Measurements from ENCODE around the gene WDTC1.

The WDTC1 gene

DNA sequence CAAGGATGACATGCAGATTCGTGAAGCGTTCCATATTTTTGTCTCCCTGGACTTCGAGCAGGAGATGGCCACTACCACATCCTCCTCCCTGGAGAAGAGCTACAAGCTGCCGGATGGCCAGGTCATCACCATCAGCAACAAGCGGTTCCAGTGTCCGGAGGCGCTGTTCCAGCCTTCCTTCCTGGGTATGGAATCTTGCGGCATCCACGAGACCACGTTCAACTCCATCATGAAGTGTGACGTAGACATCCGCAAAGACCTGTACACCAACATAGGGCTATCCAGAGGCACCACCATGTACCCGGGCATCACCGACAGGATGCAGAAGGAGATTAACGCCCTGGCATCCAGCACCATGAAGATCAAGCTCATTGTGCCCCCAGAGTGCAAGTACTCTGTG, 90.9 kb downstream of the WDTC1 start:
- no peak for TF ChIP-seq POLR2A (IDR thresholded peaks at IDR 0.05; ENCODE audit: low read length)
- TF ChIP-seq GATA1 (IDR thresholded peaks at IDR 0.05; ENCODE audit: low read depth, low read length) = no peak
- DNase-seq = no peak

DNA sequence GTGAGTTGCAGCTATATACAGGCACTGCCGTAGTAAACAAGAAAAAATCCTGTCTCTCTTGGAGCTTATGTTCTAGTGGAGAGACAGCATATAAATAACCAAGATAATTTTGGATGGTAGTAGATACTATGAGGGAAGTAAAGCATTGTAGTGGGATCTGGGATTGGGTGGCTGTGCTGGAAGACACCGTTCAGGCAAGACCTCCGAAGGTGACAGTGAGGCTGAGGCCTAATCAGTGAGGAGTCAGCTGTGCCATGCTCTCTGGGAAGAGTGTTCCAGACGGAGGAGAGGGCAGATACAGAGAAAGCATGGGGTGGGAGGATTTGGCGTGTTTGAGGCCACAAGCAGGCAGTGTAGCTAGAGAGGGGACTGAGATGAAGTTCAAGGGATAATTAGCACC, 93.5 kb downstream of the WDTC1 start:
- no peak for DNase-seq
- TF ChIP-seq POLR2A (IDR thresholded peaks at IDR 0.05; ENCODE audit: low read length) = no peak
- no peak for TF ChIP-seq GATA1 (IDR thresholded peaks at IDR 0.05; ENCODE audit: low read depth, low read length)

DNA sequence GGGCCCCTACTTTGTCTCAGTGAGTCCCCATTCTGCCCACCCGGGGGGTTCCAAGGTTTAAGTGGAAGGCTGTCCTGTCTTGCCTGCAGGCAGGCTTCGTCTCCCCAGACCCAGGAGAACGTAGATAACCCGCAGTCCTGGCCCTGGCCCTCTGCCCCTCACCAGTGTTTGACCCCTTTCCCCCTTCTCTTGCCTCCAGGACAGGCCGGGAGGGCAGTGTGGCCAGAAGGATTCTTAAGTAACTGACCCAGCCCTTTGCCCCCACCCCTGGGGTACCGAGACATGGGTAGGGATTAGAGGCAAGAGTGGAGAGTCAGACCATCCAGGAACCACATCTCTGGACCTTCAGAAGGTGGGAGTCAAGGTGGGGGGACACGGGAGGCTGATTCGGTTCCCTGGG, 96.4 kb downstream of the WDTC1 start:
- TF ChIP-seq GATA1 (IDR thresholded peaks at IDR 0.05; ENCODE audit: low read depth, low read length) (no peak), POLR2A (IDR thresholded peaks at IDR 0.05; ENCODE audit: low read length) (no peak)
- DNase-seq = no peak

DNA sequence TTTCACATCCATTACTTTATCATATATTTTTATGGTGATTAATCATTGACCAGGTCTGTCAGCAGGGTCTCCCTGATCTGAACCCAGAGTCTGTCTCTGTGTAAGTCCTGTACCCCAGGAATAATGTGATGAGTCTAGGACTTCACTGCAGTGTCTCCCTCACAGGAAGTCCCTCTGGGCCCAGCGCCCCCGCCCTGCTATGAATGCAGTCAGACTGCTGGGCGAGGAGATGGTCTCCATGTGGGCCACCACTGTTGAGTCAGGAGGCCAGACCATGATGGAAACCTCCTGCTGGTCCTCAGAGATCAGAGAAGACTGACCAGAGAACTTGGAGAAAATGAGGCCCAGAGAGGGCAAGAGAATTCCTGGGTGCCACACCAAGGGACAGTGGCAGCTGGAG, 97.0 kb downstream of the WDTC1 start:
- no peak for DNase-seq
- no peak for TF ChIP-seq GATA1 (IDR thresholded peaks at IDR 0.05; ENCODE audit: low read depth, low read length)
- TF ChIP-seq POLR2A (IDR thresholded peaks at IDR 0.05; ENCODE audit: low read length) = no peak

DNA sequence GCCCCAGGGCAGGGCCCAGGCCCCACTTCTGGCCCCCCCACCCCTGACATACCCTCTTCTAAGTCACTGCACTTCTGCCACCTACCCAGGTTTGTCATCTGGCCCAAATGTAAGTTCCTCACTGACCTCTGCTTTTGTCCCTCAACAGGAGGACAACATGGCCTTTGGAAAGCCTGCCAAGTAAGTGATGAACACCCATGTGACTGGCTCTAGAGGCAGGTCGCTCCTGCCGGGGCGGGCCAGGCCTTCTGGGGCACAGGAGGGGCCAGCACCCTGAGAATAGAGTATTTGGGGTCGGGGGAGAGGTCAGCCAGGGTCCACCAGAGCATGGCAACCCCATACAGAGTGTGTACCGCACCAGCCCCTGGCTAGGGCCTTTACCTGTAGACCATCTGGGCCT, 97.5 kb downstream of the WDTC1 start:
- TF ChIP-seq GATA1 (IDR thresholded peaks at IDR 0.05; ENCODE audit: low read depth, low read length) (no peak), POLR2A (IDR thresholded peaks at IDR 0.05; ENCODE audit: low read length) (no peak)
- DNase-seq = no peak

DNA sequence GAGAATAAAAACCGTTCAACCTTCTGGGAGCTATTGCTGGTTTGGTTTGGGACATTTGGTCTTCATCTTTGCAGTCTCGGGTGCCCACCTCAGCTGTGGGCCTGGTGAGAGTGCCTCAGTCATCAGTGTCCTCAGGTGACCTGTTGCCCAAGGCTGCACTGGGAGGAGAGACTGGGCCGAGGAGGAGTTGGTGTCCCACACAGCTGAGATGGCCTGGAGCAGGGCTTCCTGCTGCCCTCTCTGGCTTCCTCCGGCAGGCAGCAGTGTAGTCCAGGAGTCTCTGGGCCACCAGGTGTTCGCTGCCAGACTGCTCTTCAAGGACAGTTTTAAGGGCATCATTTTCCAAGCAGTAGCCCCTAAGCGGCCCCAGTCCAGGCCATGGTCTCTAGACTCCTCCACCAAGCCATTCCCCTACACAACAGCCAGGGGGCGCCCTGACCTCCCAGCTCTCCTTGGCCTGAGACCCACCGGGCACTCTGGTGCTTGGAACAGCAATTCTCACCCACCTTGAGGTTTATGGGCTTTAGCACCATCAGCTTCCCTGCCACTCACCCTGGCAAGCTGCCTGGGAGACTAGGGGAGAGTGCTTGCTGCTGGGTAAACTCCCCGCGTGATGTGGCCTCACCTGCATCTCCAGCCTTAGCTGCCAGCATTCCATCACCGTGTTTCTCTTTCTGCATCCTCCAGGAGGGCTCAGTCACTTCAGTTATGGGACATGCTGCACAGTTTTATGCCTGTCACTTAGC, 98.3 kb downstream of the WDTC1 start:
- TF ChIP-seq POLR2A (IDR thresholded peaks at IDR 0.05; ENCODE audit: low read length) (no peak), GATA1 (IDR thresholded peaks at IDR 0.05; ENCODE audit: low read depth, low read length) (no peak)
- DNase-seq = peak in 1 of 2 experiments; percentile 69

DNA sequence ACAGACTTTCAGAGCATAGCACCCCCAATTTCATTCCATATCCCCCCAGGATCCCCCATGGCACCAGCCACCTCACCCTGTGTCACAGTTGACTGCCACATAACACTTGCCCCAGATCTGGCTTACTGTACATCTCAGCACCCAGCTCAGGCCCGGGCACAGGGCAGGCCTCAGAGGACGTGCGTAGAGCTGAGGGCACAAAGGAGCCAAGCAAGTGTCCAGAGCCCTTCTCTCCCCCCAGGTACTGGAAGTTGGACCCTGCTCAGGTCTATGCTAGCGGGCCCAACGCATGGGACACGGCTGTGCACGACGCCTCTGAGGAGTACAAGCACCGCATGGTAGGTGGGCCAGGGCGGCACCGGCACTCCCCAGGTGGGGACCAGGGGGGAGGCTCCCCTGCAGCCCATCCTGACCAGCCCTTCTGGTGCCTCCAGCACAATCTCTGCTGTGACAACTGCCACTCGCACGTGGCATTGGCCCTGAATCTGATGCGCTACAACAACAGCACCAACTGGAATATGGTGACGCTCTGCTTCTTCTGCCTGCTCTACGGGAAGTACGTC, 99.4 kb downstream of the WDTC1 start:
- no peak for DNase-seq
- no peak for TF ChIP-seq POLR2A (IDR thresholded peaks at IDR 0.05; ENCODE audit: low read length)
- no peak for TF ChIP-seq GATA1 (IDR thresholded peaks at IDR 0.05; ENCODE audit: low read depth, low read length)

DNA sequence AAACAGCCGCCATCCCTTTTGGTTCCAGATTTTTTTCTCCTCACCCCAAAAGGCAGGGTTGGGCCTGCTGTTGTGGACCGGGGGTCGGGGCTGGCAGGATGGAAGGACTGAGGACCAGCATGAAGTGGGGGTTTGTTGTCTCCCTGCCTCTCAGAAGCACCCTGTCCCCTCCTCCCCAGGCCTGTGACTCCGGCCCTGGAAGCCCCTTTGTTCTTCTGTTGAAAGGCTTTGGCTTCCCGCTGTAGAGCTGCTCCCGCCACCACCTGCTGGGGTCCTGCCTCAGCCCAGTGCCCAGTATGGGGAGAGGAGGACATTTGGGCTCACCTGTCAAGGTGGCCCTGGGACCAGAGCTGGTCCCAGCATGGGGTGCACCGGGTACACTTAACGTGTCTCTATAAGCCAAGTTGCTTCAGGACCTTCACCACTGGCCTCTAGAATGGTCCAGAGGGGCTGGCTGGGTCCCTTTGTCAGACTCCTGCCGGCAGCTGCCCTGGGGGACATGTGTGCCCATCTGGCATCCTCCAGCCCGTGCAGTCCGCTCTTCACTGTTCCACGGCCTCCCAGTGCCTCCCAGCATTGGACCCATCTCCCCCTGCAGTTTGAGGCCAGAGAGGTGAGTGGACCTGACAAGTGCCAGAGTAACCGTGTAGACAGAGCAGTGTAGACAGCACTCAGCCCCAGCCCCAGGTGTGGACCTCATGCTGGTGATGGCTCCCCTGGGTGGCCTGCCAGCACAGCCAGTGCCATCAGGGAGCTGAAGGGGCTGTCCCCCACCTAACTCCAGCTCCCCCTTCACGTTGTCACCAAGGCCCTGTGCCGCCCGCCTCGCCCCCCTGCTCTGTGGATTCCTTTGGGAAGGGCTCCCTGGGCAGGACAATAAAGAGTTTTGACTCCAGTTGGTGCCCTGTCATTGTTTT, 101.3 kb downstream of the WDTC1 start:
- no peak for DNase-seq

DNA sequence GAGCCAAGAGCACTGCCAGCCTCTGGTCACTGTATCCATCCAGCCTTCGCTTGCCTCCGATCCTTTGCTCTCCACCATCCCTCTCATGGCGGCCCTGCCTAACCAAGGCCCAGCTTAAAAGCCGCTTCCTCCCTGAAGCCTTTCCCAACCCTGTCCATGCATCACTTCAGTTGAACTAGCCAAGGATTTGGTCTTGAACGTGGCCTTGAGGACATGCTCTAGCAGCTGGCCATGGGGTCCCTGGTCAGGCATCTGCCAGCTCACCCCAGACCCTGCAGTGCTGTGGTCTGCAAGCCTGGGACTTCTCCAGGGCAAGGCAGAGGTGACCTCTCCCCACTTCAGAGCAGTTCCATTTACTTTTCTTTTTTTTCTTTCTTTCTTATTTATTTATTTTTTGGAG, 102.3 kb downstream of the WDTC1 start:
- TF ChIP-seq POLR2A (IDR thresholded peaks at IDR 0.05; ENCODE audit: low read length) (no peak), GATA1 (IDR thresholded peaks at IDR 0.05; ENCODE audit: low read depth, low read length) (no peak)
- DNase-seq = no peak

More for the DNA sequence above, 101.3 kb downstream of the WDTC1 start:
- no peak for TF ChIP-seq GATA1 (IDR thresholded peaks at IDR 0.05; ENCODE audit: low read depth, low read length)
- TF ChIP-seq POLR2A (IDR thresholded peaks at IDR 0.05; ENCODE audit: low read length) = no peak

DNA sequence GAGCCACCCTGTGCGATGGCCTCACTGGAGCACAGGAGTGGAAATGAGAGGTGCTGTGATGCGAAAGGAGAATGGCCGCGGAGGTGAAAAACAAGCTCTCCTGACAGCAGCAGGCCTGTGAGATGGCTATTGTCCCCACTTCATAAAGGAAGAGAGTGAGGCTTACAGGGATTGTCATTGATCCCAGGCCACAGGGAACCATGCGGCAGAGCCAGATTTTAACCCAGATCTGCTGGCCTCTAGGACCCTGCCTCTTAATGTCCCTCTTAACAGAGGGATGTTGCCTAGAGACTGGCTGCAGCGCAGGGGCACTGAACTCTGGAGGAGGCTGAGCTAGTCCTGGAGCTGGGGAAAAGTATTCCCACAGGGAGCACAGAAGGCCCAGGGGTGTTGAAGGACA, 104.3 kb downstream of the WDTC1 start:
- TF ChIP-seq POLR2A (IDR thresholded peaks at IDR 0.05; ENCODE audit: low read length) (no peak), GATA1 (IDR thresholded peaks at IDR 0.05; ENCODE audit: low read depth, low read length) (no peak)
- DNase-seq = no peak

DNA sequence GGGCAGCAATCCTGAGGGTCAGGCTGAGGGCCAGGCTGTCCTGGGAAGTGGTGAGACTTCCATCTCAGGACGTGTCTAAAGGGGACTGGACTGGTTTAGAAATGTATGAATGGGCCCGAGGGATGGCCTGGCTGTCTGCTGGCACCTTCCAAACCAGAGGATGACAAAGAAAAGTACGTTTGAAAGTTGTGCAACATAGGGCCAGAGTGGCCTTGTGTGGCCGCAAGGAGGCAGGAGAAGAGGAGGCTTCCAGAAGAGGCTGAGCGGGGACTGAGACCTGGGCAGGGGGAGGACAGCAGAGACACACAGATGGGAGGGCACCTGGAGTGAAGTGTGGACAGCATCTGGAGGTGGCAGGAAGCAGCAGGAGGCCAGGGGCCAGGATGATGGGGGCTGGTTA, 104.8 kb downstream of the WDTC1 start:
- no peak for DNase-seq
- no peak for TF ChIP-seq GATA1 (IDR thresholded peaks at IDR 0.05; ENCODE audit: low read depth, low read length)
- TF ChIP-seq POLR2A (IDR thresholded peaks at IDR 0.05; ENCODE audit: low read length) = no peak

DNA sequence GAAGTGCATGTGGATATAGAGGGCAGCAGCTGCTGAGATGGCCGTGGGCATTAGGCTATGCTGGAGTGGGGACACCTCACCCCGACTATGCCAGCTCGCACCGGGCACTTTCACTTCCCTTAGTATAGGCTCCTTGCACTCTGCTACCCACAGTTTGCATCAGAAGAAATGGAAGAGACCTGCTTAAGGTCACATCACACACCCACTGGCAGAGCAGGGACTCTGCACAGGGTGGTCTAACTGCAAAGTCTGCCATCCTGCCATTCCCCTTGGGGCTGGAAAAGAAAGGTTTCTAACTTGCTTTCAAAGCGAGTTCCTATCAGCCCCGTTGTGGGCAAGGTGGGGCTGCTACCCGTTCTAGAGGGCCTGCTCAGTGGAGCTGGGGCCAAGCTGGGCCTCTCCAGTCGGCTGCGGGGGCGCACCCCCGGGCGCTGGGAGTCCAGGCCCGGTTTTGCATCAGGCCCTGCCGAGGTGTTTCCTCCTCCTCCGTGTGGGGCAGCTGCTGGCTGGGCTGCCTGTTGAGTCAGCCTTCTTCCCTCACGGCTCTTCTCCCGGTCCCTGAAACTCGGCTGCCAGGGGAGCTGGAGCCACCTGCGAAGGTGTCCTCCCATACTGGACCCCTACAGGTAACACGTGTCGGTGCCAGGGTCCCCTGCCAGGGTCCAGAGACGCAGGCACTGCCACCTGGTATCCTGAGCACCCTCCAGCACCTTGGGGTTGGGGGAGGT, 107.3 kb downstream of the WDTC1 start, which contains the start of gene SYTL1:
Gene SYTL1 (plus strand): TSS at position 498 of the 728 bp plus-strand sequence. CDS start 3,313 bp downstream, outside the sequence.
- DNase-seq = peak in 1 of 2 experiments; percentile 68
- peak; percentile 29 for TF ChIP-seq POLR2A (IDR thresholded peaks at IDR 0.05; ENCODE audit: low read length)
- no peak for TF ChIP-seq GATA1 (IDR thresholded peaks at IDR 0.05; ENCODE audit: low read depth, low read length)

DNA sequence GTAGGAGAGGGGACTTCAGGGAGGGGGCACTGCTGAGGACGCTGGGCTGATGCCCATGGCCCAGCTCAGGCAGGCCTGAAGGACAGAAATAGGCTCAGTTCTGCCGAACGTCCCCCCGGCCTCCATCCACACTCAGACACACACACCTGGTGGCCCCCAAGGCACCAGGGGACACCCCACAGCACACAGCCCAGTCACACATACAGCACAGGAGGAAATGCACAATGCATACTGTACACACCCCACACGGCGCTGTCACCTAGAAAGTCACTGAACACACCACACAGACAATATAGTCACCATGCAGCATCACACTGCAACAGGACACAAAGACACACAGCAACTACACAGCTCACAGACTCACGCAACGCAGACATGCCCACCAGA, 108.0 kb downstream of the WDTC1 start:
- TF ChIP-seq POLR2A (IDR thresholded peaks at IDR 0.05; ENCODE audit: low read length) = peak; percentile 5
- no peak for TF ChIP-seq GATA1 (IDR thresholded peaks at IDR 0.05; ENCODE audit: low read depth, low read length)
- no peak for DNase-seq
